ENCODE measurements around the gene PIK3R1. TPM values are rescaled to one million over a fixed set of nuclear protein-coding genes. Genes with fewer than 3 reads are reported as not detected.

The PIK3R1 gene
- total RNA-seq, 1 donor, result 26.8 TPM

DNA sequence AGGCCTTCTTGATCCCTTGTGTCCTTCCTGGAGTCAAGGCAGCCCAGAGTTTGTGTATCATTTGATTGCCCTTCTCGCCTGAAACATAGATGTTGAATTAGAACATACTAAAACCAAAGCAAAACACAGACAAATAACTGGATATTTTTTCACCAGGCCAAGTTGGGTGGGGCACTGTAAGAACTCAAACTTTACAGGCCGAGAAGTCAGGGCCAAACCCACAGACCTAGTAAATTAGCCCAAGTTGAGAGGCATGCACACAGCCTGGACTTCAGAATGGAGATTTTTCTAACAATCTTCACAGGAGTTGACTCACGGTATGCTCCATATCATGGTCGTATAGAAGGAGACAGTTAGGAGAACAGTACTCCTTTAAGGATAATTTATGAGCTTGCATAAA lies 121.7 kb downstream of the PIK3R1 start:
- Histone ChIP-seq H3K4me2 (ENCODE audit: insufficient read depth, low read length) (no peak overlapping the region), H3K4me3 (ENCODE audit: insufficient read depth, low read length) (no peak overlapping the region), H3K4me1 (ENCODE audit: insufficient read depth, low read length) (peaks cover 28% of the 10 kb centered on the region), H3K27me3 (ENCODE audit: insufficient read depth, low read length) (no peaks in the 10 kb centered on the region), H4K20me1 (ENCODE audit: insufficient read depth, low read length) (no peaks in the 10 kb centered on the region), H3K27ac (ENCODE audit: low read depth, low read length) (no peak overlapping the region), H3K36me3 (ENCODE audit: insufficient read depth, low read length) (no peaks in the 10 kb centered on the region), H3K9me3 (ENCODE audit: low read depth, low read length) (no peaks in the 10 kb centered on the region), H2AFZ (ENCODE audit: low read length) (no peak overlapping the region), H3K79me2 (ENCODE audit: insufficient read depth, low read length) (no peaks in the 10 kb centered on the region)
- DNase-seq (ENCODE audit: insufficient read length, low spot score, missing footprints), result peak; percentile 61
- TF ChIP-seq, protein P1, sequence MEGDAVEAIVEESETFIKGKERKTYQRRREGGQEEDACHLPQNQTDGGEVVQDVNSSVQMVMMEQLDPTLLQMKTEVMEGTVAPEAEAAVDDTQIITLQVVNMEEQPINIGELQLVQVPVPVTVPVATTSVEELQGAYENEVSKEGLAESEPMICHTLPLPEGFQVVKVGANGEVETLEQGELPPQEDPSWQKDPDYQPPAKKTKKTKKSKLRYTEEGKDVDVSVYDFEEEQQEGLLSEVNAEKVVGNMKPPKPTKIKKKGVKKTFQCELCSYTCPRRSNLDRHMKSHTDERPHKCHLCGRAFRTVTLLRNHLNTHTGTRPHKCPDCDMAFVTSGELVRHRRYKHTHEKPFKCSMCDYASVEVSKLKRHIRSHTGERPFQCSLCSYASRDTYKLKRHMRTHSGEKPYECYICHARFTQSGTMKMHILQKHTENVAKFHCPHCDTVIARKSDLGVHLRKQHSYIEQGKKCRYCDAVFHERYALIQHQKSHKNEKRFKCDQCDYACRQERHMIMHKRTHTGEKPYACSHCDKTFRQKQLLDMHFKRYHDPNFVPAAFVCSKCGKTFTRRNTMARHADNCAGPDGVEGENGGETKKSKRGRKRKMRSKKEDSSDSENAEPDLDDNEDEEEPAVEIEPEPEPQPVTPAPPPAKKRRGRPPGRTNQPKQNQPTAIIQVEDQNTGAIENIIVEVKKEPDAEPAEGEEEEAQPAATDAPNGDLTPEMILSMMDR (IDR thresholded peaks at IDR 0.05; ENCODE audit: extremely low read depth, low read depth, low read length), result no peak

DNA sequence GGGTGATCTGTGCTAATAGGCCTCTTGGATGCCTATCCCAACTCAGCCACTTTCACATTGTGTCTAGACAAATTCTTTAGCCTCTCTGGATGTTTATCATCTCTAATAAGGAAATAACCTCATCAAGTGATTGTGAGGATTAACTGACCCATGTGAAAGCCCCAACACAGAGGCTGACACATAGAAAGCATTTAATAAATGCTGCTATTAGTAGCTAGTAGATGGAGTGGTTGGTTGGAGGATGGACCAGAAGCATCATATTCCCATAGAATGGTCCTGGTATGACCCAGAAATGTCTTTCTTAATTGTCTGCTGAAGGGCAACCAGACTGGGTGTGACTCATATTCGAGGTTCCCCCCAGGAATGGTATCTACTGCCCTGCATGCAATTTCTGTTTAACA lies 124.4 kb downstream of the PIK3R1 start:
- H2AFZ ChIP-seq (ENCODE audit: low read length), result no peak overlapping the region
- DNase-seq (ENCODE audit: insufficient read length, low spot score, missing footprints), result no peak
- no peaks in the 10 kb centered on the region for H3K36me3 ChIP-seq (ENCODE audit: insufficient read depth, low read length)
- H3K79me2 ChIP-seq (ENCODE audit: insufficient read depth, low read length), result no peaks in the 10 kb centered on the region
- H3K9me3 ChIP-seq (ENCODE audit: low read depth, low read length), result no peaks in the 10 kb centered on the region
- H3K27me3 ChIP-seq (ENCODE audit: insufficient read depth, low read length), result no peaks in the 10 kb centered on the region
- H4K20me1 ChIP-seq (ENCODE audit: insufficient read depth, low read length), result no peaks in the 10 kb centered on the region
- H3K27ac ChIP-seq (ENCODE audit: low read depth, low read length), result no peak overlapping the region
- H3K4me1 ChIP-seq (ENCODE audit: insufficient read depth, low read length), result peaks cover 25% of the 10 kb centered on the region
- no peak overlapping the region for H3K4me3 ChIP-seq (ENCODE audit: insufficient read depth, low read length)
- TF ChIP-seq, protein P1 (IDR thresholded peaks at IDR 0.05; ENCODE audit: extremely low read depth, low read depth, low read length), result no peak
- H3K4me2 ChIP-seq (ENCODE audit: insufficient read depth, low read length), result no peak overlapping the region

DNA sequence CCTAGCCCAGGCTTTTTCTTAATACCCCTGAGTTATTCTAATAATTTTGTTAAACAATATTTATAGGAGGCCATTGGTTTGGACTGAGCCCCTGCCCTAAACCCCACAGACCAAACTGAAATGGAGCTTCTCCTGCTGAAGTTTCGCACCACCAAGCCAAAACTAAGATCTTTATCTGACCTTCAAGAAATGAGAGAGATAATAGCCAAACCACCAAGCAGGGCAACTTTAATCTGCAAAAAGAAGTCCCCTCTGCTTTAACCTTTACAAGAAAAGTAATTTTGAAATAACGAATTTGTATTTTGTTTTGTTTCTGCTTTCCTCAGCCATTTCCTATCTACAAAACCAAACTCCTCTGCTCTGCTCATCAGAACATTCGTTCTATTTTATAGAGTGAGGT lies 125.5 kb downstream of the PIK3R1 start:
- Histone ChIP-seq H3K9me3 (ENCODE audit: low read depth, low read length) (no peaks in the 10 kb centered on the region), H3K79me2 (ENCODE audit: insufficient read depth, low read length) (no peaks in the 10 kb centered on the region), H3K27me3 (ENCODE audit: insufficient read depth, low read length) (no peaks in the 10 kb centered on the region), H3K4me2 (ENCODE audit: insufficient read depth, low read length) (no peak overlapping the region), H4K20me1 (ENCODE audit: insufficient read depth, low read length) (no peaks in the 10 kb centered on the region), H3K36me3 (ENCODE audit: insufficient read depth, low read length) (no peaks in the 10 kb centered on the region), H3K27ac (ENCODE audit: low read depth, low read length) (no peak overlapping the region), H3K4me3 (ENCODE audit: insufficient read depth, low read length) (no peak overlapping the region), H3K4me1 (ENCODE audit: insufficient read depth, low read length) (peaks cover 30% of the 10 kb centered on the region), H2AFZ (ENCODE audit: low read length) (no peak overlapping the region)
- no peak for DNase-seq (ENCODE audit: insufficient read length, low spot score, missing footprints)
- TF ChIP-seq, protein P1 (IDR thresholded peaks at IDR 0.05; ENCODE audit: extremely low read depth, low read depth, low read length), result no peak

DNA sequence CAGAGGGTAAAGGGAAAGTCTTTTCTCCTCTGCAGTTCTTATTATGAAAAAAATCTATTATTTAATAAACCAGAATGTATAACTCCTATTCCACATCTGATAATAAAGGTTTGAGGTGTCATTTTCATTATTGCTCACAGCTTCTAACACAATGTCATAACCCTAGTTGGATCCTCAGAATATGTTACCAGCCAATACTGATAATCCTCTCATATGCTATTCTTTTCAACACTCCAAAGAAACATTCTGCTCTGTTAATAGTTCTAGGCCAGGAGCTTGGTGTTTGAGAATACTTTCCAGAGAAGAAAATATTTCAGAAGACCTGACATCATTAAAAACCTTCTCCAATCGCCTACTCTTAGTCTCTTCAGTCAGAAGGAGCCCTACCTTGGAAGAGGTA lies 127.1 kb downstream of the PIK3R1 start:
- H4K20me1 ChIP-seq (ENCODE audit: insufficient read depth, low read length), result no peaks in the 10 kb centered on the region
- peaks cover 30% of the 10 kb centered on the region for H3K4me1 ChIP-seq (ENCODE audit: insufficient read depth, low read length)
- H2AFZ ChIP-seq (ENCODE audit: low read length), result no peak overlapping the region
- no peaks in the 10 kb centered on the region for H3K79me2 ChIP-seq (ENCODE audit: insufficient read depth, low read length)
- no peaks in the 10 kb centered on the region for H3K27me3 ChIP-seq (ENCODE audit: insufficient read depth, low read length)
- no peak for DNase-seq (ENCODE audit: insufficient read length, low spot score, missing footprints)
- no peaks in the 10 kb centered on the region for H3K9me3 ChIP-seq (ENCODE audit: low read depth, low read length)
- H3K27ac ChIP-seq (ENCODE audit: low read depth, low read length), result no peak overlapping the region
- no peaks in the 10 kb centered on the region for H3K36me3 ChIP-seq (ENCODE audit: insufficient read depth, low read length)
- TF ChIP-seq, protein P1 (IDR thresholded peaks at IDR 0.05; ENCODE audit: extremely low read depth, low read depth, low read length), result no peak
- H3K4me2 ChIP-seq (ENCODE audit: insufficient read depth, low read length), result no peak overlapping the region
- no peak overlapping the region for H3K4me3 ChIP-seq (ENCODE audit: insufficient read depth, low read length)
